NB4 (cell line): ENCODE measurements around the gene POMP.

Source experiments
- DNase-seq: peaks from one replicate; pipeline ENCODE4 v3.0.0; 2010; ENCODE audit warnings: low read depth
- H3K4me3 ChIP-seq: one replicate; pipeline ENCODE4 v1.5.1; 2011; ENCODE audit warnings: mild to moderate bottlenecking, low read depth, low read length, moderate library complexity
- CTCF ChIP-seq: IDR thresholded peaks from one replicate; pipeline ENCODE4 v1.5.1; 2012; ENCODE audit warnings: low read depth, low read length
- MAX ChIP-seq: IDR thresholded peaks from 2 replicates; pipeline ENCODE4 v1.6.1; 2011; ENCODE audit warnings: low read depth, low read length
- MYC ChIP-seq: IDR thresholded peaks from 2 replicates; pipeline ENCODE4 v1.6.1; 2011; ENCODE audit warnings: low read depth, low read length
- POLR2A ChIP-seq: IDR thresholded peaks from 2 replicates; pipeline ENCODE4 v1.6.1; 2011; ENCODE audit warnings: mild to moderate bottlenecking; ENCODE audit not compliant: insufficient read length; ENCODE audit errors: extremely low read depth

The POMP gene

GRCh38 chr13:28631801-28632200 is 27.1 kb upstream of the POMP start:
- DNase-seq: no peak
- no peak for TF ChIP-seq MYC
- no peak for TF ChIP-seq MAX
- no peak for TF ChIP-seq CTCF
- TF ChIP-seq POLR2A: no peak
- H3K4me3 ChIP-seq: no peak overlapping the region

- TF ChIP-seq MAX (no peak), POLR2A (no peak), MYC (no peak)
- no peak overlapping the region for H3K4me3 ChIP-seq
- DNase-seq: no peak
Measured at GRCh38 chr13:28636069-28636468, 22.9 kb upstream of the POMP start.

GRCh38 chr13:28636677-28637317 is 22.1 kb upstream of the POMP start:
- no peak overlapping the region for H3K4me3 ChIP-seq
- DNase-seq: peak; percentile 82
- peak; percentile 95 for TF ChIP-seq CTCF
- TF ChIP-seq MAX: no peak

GRCh38 chr13:28637714-28638355 is 21.1 kb upstream of the POMP start:
- no peak for TF ChIP-seq CTCF
- TF ChIP-seq POLR2A: no peak
- no peak for TF ChIP-seq MAX
- no peak for TF ChIP-seq MYC
- no peak overlapping the region for H3K4me3 ChIP-seq
- DNase-seq: no peak

- TF ChIP-seq MAX (no peak), CTCF (no peak), POLR2A (no peak), MYC (no peak)
- H3K4me3 ChIP-seq: no peak overlapping the region
- no peak for DNase-seq
Measured at GRCh38 chr13:28638756-28639155, 20.2 kb upstream of the POMP start.

- no peak overlapping the region for H3K4me3 ChIP-seq
- TF ChIP-seq MAX (no peak), CTCF (no peak), MYC (no peak), POLR2A (no peak)
- no peak for DNase-seq
Measured at GRCh38 chr13:28640861-28641599, 17.9 kb upstream of the POMP start.
